T-helper 1 cell treated with Interleukin-12 subunit alpha and Interleukin-12 subunit beta and Interleukin-4 antibody, amounts not matched to agents 30 ng/mL and 1 ng/mL, for 36 hours (primary cell): ENCODE results near the gene NVL. TPM values are rescaled to one million over a fixed set of nuclear protein-coding genes. Genes with fewer than 3 reads are reported as not detected.
"Not testable (repeated sequence)": the region's sequence is repeated elsewhere in the genome, so short reads cannot be mapped to it uniquely, and the experiment has no call there.

ENCODE experiments used
- intact Hi-C: fragments of 100-400 bp; cut with micrococcal nuclease; formaldehyde crosslinking; loops from one replicate; pipeline ENCODE4 v1.15.1; 2024
- total RNA-seq: library from RNA; stranded (reverse); gene quantifications from 2 replicates; pipeline ENCODE4 v1.2.3, GENCODE V29; 2022

The NVL gene
- total RNA-seq, 1 donor from 2014 or later, result 41.2 TPM

DNA sequence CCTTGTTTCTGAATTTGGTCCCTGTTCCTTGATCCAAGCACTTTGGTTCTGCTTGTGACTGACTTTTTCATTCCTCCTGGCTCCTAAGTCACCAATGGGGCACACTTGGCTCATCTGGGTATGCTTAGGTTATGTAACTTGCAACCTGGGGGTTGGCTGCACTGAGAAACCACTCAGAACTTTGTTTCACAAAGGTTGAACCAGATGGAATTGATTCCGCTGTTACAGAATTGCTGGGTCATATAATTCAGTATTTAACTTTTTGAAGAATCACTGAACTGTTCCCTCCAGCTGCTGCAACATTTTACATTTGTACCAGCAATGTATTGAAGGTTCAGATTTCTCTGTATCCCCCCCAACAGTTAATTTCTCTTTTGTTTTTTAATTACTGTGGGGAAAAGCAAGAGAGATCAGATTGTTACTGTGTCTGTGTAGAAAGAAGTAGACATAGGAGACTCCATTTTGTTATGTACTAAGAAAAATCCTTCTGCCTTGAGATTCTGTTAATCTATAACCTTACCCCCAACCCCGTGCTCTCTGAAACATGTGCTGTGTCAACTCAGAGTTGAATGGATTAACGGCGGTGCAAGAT, 9.6 kb upstream of the NVL start:
- intact Hi-C loops, result loop anchor here (2.0 kb wide), 1 partner anchor 17 kb away; the partner anchor contains the start of gene CNIH4

DNA sequence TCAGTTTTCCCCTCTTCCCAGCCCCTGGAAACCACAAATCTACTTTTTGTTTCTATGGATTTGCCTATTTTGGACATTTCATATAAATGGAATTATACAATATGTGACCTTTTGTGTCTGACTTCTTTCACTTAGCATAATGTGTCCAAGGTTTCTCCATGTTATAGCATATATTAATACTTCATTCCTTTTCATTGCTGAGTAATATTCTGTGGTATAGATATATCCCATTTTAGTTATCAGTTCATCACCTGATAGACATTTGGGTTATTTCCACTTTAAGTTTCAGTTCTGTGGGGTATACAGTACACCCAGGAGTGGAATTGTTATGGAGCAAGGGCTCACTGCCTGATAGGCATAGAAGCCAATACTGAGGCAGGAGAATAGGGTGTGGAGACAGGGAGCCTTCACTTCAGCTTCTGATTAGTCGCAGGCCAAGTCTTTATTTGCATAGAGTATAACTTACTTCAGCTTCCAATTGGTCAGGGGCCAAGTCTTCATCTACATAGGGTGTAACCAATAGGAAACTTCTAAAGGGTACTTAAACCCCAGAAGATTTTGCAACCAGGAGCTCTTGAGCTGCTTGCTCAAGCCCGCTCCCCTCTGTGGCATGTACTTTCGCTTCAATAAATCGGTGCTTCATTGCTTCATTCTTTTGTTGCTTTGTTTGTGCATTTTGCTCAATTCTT, 8.3 kb upstream of the NVL start:
- intact Hi-C loops, result no loop called here

DNA sequence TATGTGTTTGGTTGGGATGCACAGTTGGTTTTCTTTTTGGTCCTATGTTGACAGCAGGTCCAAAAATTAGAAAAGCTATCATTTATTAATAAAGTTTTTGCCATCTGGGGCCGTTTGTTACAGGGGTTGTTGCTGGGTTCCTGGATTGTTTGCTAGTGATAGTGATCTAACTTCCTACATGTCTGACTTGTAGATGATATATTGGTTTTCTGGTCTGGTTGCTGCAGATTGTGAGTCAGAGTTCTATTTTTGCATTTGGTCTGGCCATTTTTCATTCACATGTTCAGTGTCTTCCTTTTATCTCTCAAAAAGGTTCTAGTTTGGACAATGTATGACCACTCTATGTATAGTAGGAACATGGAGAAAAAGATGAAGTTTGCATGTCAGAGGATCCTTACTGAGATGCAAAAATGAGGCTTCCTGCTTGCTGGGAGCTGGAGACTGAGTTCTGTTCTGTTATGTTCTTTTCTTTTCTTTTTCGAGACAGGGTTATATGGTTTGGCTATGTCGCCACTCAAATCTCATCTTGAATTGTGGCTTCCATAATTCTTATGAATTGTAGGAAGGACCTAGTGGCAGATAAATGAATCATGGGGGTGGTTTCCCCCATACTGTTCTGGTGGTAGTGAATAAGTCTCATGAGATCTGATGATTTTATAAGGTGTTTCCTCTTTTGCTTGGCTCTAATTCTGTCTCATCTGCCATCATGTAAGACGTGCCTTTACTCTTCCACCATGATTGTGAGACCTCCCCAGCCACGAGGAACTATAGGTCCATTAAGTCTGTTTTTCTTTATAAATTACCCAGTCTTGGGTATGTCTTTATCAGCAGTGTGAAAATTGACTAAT, 4.2 kb upstream of the NVL start:
- intact Hi-C loops, result loop anchor here (1.0 to 5.0 kb wide), 13 partner anchors 7 to 1622 kb away; partner anchors contain the start of genes AIDA, BROX and TP53BP2

DNA sequence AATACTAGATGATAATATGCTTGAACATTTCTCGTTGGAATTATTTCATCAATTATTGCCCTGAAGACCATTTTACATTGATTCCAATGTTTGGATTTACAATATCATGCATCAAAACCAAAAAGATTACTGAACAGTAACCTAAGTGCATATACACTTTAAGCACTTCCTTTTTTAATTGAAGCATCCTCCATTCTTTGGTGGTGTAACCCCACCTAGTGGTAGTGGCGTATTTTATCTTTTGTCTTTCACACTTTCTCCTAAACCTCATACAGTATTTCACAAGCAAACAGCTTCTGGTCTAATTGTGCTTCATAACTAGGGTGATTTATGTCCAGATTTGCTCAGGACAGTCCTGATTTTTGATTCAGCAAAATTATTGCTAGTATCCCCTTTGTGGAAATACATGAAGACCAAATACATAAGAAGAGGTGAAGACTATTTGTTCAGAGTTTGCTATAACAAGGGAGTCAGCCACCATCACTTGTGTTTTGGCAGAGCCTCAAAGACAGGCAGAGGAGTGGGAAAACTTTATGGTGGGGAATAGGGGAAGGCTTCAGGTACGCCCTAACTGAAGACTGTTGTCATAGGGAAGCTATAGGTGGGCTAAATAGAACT, 3.4 kb upstream of the NVL start:
- intact Hi-C loops, result loop anchor here (1.0 to 5.0 kb wide), 13 partner anchors 8 to 1621 kb away; partner anchors contain the start of genes AIDA, BROX and TP53BP2

DNA sequence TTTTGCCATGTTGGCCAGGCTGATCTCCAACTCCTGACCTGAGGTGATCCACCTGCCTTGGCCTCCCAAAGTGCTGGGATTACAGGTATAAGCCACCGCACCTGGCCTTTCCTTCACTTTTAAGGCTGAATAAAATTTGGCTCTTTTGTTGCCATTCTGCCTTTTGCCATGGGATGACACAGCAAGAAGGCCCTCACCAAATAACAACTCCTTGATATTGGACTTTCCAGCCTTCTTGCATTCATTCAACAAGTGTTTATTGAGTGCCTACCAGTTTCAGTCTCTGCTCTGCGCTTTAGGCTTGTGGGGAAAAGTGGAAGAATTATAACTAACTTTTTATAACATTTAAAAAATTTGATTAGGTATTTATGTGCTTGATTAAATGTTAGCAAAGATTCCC, 1.9 kb upstream of the NVL start:
- intact Hi-C loops, result loop anchor here (2.0 to 5.0 kb wide), 3 partner anchors 49 to 1620 kb away; partner anchors contain the start of genes AIDA and BROX

DNA sequence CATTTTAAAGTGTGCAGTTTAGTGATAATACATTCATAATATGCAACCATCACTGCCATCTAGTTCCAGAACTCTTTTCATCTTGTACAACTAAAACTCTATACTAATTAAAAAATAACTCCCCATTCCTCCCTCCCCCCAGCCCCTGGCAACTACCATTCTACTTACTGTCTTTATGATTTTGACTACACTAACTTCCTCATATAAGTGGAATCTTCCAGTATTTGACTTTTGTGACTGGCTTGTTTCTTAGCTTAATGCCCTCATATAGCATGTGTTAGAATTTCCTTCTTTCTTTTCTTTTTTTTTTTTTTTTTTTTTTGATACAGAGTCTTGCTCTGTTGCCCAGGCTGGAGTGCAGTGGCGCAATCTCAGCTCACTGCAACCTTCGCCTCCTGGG, 1.4 kb upstream of the NVL start:
- intact Hi-C loops, result loop anchor here (5.0 kb wide), 2 partner anchors 499 to 1619 kb away; partner anchors contain the start of genes AIDA and BROX

DNA sequence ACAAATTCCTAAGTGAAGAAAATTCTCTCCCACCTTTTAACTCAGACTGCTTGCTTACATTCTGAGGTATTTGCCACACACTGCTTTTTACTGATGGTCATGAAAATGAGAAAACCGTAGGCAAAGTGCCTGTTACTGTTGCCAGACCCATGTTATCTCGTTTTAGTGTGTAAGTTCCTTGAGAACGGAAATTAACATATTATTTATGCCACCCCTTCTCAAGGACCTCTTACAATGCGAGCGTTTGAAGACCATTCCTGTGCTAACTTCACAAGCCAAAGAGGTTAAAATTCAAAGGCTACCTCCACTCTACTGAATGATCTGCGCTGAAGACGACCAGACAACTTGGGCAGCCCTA, 509 bp downstream of the NVL start:
- intact Hi-C loops, result no loop called here

DNA sequence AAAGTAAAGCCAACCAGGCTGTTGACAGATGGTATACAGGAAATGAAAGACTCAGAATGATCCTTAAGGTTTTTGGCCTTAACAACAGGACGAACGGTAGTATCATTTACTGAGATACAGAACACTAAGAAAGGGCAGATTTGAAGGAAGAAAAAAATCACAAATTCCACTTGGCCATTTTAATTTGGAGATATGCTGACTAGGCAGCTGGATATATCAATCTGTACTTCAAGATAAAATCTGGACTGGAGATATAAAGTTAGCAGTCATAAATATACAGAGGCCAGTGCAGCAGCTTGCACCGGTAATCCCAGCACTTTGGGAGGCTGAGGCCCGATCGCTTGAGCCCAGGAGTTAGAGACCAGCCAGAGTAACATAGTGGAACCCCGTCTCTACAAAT, 1.3 kb downstream of the NVL start:
- intact Hi-C loops, result no loop called here

DNA sequence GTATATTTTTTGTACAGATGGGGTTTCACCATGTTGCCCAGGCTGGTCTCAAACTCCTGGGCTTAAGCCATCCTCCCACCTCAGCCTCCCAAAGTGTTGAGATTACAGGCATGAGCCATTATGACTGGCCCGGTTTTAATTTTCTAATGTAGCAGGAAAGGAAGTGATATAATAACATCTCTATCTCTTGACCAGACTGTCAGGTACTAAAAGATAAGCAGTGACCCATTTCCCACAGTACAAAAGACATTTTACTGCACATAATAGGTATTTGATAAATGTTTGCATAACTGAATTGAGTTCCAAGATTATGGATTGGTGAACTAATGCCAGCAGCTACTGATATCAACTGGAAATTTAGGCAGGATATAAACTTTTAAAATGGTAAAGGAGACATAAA, 4.0 kb downstream of the NVL start:
- intact Hi-C loops, result no loop called here

DNA sequence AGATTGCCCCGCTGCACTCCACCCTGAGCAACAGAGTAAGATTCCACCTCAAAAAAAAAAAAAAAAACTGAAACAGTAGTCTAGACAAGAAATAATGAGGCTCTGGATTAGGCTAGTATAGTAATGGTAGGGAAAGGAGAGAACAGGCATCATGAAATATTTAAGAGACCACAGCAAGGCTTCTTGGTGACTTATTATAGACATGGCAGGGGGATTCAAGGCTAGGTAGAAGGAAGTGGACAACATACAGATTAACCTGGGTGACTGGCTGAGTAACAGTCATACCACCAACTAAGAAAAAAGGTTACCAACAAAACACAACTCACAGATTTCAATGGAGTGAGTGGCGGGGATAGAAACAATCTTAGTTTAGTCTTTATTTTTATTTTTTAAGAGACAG, 8.3 kb downstream of the NVL start:
- intact Hi-C loops, result no loop called here

DNA sequence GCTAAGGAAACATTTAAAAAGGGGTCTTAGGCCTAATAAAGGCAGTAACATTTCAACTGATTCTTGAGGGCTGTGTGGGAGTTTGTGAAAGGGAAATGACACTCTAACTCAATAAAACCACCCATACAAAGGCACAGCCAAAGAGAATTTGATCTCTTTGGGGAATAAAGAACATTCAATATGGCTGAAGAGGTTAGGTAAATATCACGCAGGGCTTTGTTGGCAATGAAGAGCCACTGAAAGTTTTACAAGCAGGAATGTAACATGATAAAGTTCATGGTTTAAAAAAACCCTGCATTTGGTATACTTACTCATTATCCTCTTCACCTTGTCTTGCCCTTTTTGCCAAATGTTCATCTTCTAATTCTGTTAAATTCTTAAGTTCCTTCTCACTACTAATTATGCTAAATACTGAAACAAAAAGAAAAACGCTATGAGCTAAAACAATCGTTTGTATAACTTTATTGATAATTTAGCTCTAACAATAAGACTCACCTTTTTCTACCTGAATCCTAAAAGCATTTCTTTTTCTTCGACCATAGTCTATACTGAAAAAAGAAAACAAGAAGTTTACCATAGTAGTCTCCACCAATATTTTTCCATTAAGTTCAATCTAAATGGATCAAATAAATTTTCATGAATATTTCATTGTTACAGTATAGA, 12.5 kb downstream of the NVL start:
- intact Hi-C loops, result no loop called here

DNA sequence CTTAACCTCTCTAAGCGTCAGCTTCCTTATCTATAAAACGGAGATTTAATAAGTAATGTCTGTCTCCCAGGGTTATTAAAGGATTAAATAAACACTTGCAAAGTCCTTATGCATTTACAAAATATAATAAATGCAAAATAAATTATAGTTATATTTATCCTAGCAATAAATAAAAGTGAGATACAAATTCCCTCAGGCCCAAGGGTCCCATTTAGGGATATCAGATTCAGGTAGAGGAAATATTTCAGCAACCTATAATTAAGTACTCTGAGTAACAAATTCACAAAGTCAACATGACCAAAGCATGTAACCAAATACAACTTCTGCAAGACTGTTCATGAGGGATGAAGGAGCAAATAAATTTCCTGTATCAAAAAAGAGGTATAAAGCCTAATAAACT, 17.9 kb downstream of the NVL start:
- intact Hi-C loops, result no loop called here

DNA sequence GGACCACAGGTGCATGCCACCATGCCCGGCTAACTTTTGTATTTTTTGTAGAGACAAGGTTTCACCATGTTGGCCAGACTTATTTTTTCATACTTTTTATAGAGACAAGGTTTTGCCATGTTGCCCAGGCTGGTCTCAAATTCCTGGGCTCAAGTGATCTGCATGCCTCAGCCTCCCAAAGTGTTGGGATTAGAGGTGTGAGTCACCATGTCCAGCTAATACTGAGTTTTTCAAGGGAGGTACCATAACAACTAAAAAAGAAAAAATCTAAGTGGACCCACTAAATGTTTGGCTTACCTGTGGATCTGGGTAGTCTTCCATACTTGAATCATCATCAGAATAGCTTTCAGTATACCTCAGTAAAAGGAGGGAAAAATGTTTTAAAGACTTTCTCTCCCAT, 18.5 kb downstream of the NVL start:
- intact Hi-C loops, result not testable (repeated sequence)

DNA sequence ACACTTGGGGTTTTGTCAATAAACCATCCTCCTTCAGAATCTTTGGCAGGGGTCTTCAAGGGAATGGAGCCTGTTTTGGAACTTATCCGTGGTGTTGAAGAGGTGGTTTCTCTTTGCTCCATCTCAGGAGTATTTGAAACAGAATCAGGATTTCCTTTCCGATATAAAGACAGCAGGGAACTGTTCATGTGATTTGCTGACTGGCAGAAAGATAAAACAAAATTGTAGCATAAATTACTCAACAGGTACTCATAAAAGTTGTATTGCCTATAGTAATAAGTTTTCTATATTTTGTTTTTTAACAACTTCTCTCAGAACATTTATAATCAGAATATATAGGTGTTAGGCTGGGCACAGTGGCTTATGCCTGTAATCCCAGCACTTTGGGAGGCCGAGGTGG, 21.9 kb downstream of the NVL start:
- intact Hi-C loops, result no loop called here

DNA sequence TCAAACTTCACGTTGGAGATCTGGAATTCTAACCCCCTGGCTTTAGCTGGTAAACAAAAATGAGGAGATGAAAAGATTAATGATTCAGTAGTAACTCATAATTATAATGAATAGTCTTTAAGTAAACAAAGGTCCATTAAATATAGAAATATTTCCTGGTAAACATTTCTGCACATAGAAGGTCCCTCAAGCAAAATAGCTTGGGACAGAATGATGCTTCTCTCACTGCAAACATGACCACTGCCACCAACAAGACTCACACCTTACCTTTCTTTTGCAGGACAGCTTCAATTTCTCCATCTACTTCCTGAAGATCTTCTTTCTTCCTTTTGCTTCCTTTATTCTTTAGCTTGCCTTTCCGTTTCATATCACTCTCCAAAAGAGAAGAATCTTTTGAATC, 25.2 kb downstream of the NVL start:
- intact Hi-C loops, result no loop called here

DNA sequence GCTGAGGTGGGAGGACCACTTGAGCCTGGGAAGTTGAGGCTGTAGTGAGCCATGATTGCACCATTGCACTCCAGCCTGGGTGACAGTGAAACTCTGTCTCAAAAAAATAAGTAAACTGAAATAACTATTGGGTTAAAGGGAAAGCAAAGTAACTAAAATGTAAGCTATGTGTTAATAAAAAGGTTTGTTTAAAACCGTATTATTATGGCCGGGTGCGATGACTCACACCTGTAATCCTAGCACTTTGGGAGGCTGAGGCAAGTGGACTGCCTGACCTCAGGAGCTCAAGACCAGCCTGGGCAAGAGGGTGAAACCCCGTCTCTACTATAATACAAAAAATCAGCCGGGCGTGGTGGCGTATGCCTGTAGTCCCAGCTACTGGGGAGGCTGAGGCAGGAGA, 27.0 kb downstream of the NVL start:
- intact Hi-C loops, result no loop called here

DNA sequence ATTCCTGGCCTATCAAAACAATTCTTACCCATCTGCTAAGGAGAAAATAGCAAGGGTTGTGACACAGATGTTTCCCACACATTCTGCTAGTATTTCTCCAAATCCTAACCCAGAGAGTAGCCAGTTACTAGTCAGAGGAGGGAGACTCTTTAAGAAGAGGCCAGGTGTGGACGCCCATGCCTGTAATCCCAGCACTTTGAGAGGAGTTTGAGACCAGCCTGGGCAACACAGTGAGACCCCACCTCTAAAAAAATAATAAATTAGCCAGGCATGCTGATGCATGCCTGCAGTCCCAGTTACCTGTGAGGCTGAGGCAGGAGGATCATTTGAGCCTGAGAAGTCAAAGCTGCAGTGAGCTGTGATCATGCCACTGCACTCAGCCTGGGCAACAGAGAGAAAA, 28.6 kb downstream of the NVL start:
- intact Hi-C loops, result no loop called here

DNA sequence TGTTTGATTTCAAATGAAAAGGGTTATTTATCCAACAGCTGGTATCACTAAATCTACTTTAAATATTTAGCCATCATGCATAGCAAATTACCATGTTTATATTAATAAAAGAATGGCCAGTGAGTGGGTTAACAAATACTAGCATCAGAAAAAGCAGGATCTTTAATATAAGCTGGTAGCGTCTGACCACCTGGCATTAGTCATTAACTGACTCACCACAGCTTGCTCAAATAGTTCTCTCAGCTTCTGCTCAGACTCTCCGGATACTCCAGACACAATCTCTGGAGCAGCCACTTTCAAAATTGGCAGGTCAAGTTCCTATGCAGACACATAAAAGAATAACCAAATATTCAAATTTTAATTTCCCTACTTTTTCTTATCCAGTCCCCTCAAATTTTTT, 29.6 kb downstream of the NVL start:
- intact Hi-C loops, result no loop called here

DNA sequence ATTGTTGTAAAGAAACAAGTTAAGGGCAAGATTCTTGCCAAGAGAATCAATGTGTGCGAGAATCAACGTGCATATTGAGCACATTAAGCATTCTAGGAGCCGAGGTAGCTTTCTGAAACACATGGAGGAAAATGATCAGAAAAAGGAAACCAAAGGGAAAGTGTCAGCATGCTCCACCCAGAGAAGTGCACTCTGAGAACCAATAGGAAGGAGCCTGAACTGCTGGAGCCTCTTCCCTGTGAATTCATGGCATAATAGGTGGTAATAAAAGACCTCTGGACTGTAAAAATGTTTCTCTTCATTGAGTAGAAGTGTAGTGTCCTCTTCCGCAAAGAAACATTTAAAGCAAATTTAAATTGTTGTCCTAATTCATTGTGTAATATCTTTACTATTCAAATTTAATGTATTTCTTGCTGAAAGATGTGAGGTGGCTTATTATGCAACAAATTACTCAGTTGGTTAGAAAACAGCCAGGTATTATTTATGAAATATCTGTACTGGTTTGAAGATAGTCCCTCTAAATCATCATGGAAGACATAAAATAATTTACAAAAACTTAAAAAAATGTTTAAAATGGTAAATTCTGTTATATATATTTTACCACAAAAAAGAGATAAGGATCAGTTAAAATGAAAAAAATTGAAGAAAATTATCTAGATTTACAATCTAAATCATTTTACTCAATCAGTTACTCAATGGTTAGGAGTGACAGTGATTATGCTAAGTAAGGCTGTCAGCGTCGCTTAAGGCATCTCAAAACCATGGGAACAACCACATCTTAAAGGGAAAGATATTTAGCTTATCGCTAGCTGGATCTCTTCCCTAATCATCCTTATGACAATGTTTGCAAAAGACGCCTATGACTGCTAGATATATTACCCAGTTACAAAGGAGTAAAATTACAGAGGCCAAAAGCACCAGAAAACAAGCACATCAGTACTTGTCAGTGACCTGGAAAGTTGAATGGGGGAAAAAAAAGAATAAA, 31.3 kb downstream of the NVL start:
- intact Hi-C loops, result no loop called here

DNA sequence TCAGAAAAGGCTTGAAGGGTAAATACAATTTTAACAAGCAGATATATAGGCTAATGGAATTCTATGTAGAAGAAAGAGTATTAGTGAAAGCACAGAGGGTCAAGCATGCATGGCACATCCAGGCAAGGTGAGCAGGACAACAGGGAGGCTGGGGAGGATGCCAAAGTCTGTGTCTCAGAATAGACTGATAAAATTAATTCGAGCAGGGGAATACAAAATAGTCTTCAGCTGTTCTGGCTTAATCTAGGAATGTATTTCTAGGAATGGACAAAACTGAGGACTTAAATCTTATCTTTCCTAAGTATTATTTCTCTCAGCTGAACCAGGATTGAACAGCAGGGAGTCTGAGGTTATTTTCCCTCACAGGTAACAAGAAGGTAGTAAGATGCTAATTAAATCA, 35.2 kb downstream of the NVL start:
- intact Hi-C loops, result no loop called here
